Measurements from ENCODE around the gene AGBL4.

The AGBL4 gene

DNA sequence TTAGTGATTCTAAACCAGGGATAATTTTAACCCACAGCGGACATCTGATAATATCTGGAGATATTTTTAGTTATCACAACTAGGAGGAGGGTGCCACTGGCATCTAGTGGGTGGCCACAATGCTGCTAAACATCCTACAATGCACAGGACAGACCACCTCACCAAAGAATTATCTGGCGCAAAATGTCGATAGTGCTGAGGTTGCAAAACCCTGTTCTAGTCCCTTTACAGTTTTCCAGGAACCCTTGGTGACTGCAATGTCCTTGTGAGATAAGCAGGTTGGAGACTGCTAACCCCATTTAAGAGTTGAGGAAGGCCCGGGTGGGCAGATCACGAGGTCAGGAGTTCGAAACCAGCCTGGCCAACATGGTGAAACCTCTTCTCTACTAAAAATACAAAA lies 1083.9 kb downstream of the AGBL4 start:
- DNase-seq: no peak

- no peak for DNase-seq
These were observed 1084.7 kb downstream of the AGBL4 start for GRCh38 chr1:48939042-48939441.

GRCh38 chr1:48937732-48938131 lies 1086.0 kb downstream of the AGBL4 start:
- DNase-seq: no peak

GRCh38 chr1:48936436-48936835 lies 1087.3 kb downstream of the AGBL4 start:
- no peak for DNase-seq

DNA sequence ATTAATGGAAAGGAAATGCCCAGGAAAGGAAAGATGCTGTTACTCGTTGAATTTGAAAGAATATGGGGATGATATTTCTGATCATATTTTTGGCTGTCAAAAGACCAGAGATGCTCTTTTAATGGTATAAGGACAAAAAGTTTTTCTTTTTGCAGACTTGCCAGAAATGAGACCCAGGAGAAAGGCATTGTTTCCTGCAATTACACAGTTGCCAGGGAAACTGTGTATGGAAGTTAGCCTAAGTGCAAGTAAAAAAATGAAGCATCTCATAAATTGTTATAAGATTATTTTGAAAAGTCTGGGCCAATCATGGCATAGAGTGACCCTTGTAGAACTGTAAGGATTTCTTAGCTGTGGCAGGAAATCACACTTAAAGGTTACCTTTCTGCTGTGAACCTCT lies 1091.4 kb downstream of the AGBL4 start:
- DNase-seq: no peak

- no peak for DNase-seq
These were observed 1092.1 kb downstream of the AGBL4 start for GRCh38 chr1:48931506-48932192.

- no peak for DNase-seq
These were observed 1093.7 kb downstream of the AGBL4 start for GRCh38 chr1:48930011-48930410.

- no peak for DNase-seq
These were observed 1099.7 kb downstream of the AGBL4 start for GRCh38 chr1:48924099-48924498.

- no peak for DNase-seq
These were observed 1100.6 kb downstream of the AGBL4 start for GRCh38 chr1:48923116-48923515.

DNA sequence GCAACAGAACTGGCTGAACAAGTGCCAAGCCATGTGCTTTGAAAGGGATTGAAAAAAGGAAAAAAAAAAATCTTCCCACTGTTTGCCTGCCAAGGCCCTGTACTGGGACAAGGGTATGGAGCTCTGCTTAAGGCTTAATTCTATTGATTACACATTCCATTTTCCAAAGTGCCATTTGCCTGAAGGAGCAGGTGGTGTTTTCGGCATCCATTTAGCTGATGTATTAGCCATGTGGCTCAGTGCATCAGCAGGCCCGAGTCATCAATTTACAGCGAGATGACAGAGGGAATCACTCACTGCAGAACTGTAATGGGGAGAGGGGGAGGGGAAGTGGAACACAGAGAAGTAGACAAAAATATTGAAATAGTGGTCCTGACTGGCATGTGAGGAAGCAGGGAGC lies 1102.9 kb downstream of the AGBL4 start:
- DNase-seq: no peak

GRCh38 chr1:48917901-48918603 lies 1105.7 kb downstream of the AGBL4 start:
- DNase-seq: no peak

GRCh38 chr1:48917070-48917454 lies 1106.7 kb downstream of the AGBL4 start:
- no peak for DNase-seq

GRCh38 chr1:48916130-48917069 lies 1107.4 kb downstream of the AGBL4 start:
- DNase-seq: peak; percentile 41

DNA sequence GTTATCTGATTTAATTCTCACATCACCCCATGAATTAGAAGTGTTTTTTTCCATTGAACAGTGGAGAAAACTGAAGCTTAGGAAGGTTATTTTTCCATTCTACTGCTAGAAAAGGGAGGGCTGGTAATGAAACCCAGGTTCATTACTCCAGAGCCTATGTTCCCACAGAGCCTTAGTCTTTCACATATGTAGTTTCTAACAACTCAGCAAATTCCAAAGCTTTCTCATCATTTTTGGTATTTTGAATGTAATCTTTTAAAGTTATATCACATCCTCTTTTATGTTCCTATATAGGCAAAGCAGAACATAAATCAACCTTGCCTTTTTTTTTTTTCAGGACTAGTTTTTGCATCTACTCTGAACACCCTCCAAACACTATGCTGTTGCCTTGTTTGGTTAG lies 1115.1 kb downstream of the AGBL4 start:
- DNase-seq: no peak

DNA sequence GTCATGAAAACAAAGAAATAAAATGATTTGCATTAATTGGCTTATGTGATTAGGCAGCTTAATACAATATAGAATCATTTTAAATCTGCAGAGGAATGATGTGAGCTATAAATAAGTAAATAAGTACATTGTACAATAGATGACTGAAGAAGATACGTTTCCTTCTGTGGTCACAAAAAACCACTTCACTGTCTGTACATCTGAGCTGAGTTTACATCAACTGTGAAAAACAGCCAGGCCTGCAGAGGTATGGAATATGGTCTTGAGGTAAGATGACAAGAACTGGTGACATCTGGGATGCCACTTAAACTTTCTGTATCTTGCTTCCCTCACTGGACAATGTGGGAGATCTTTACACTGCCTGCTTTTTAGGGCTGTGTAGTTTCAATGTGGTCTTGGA lies 1117.0 kb downstream of the AGBL4 start:
- no peak for DNase-seq

- no peak for DNase-seq
These were observed 1117.6 kb downstream of the AGBL4 start for GRCh38 chr1:48906164-48906563.

- DNase-seq: no peak
These were observed 1120.5 kb downstream of the AGBL4 start for GRCh38 chr1:48903291-48903690.

- DNase-seq: no peak
These were observed 1124.9 kb downstream of the AGBL4 start for GRCh38 chr1:48898894-48899293.

DNA sequence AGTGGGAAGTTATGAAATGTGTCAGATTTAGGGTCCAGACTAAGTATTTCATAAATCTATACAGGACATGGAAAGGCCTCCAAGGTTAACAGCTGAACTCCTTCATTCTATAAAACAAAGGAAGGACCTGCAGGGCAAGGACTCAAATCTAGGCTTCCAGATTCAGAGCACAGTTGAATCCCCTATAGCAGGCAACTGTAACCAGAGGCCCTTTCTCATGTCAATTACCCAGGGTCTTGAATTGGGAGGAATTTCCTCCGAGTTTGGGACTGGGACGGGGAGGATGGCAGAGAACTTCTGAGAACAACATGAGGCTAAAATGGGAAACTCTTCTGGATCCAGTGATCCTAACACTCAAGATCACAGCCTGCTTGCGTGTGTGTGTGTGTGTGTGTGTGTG lies 1134.1 kb downstream of the AGBL4 start:
- DNase-seq: no peak

DNA sequence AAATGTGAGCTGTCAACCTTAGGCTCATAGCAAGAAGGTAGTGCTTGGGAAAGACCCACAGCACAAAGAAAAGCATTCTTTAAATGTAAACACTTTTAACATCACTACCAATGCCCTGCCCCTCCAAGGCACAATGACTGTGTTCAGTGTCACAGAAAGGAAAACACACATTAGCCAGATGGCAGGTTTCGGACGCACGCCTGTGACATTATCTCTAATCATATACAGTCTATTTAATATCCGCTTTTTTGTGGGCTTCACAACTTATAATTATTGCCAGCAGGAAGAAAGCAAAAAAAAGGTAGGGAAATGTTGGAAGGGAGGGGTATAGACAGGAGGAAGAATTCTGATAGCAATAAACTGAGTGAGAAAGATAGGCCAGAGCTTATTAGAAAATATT lies 1134.7 kb downstream of the AGBL4 start:
- DNase-seq: no peak

- no peak for DNase-seq
These were observed 1136.0 kb downstream of the AGBL4 start for GRCh38 chr1:48887796-48888195.

- DNase-seq: no peak
These were observed 1141.7 kb downstream of the AGBL4 start for GRCh38 chr1:48882020-48882419.

DNA sequence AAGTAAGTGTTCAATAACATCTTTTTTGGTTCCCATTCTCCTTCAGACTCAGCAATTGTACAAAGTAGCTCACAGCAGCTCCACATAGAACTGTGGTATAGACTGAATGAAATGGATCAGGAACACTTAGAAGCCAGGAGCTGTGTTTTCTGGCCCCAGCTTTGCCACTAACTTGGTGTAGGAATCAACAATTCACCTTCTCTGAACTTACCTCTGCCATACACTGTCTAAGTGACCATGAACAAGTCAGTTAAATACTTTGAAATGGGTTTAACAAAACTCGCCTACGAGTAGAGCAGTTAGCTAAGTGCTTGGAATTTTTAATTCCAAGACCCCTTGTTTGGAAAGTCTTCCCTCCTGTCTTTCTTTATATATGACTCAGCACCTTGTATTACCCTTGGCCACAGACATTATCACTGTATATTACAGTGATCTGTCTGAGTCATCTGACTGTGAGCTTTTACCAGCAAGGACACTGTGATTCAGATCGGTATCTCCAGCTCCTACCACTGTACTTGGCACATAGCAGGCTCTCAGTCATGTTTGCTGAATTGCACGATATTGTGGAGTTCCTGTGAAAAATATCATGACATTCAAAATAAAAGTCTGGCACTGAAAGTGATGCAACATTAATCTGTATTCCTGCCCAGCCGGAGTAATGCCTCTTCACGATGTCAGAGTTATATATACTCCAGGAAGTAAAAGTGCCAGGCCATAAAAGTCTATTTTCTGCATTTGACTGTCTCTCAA lies 1145.4 kb downstream of the AGBL4 start:
- no peak for DNase-seq
